ENCODE data around the gene NECAB3.

DNA sequence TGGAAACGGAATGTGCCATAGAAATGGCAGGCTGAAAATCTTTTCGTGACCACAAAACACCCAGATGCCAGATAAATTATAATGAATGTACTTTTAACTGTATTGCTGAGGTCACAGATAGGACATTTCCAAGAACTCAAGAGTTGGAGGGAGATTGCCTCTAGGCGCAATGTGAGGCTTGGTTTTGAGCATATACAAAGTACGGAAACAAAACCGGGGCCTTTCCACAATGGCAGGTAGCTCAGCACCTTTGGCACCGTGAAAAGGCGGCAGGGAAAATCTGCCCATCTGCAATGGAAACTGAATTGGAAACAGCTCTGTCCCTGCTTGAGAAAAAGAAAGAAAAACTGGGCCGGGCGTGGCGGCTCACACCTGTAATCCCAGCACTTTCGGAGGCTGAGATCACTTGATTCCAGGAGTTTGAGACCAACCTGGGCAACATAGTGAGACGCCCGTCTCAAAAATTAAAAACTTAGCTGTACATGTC is 22.6 kb downstream of the NECAB3 start:
- TF ChIP-seq, protein P1, sequence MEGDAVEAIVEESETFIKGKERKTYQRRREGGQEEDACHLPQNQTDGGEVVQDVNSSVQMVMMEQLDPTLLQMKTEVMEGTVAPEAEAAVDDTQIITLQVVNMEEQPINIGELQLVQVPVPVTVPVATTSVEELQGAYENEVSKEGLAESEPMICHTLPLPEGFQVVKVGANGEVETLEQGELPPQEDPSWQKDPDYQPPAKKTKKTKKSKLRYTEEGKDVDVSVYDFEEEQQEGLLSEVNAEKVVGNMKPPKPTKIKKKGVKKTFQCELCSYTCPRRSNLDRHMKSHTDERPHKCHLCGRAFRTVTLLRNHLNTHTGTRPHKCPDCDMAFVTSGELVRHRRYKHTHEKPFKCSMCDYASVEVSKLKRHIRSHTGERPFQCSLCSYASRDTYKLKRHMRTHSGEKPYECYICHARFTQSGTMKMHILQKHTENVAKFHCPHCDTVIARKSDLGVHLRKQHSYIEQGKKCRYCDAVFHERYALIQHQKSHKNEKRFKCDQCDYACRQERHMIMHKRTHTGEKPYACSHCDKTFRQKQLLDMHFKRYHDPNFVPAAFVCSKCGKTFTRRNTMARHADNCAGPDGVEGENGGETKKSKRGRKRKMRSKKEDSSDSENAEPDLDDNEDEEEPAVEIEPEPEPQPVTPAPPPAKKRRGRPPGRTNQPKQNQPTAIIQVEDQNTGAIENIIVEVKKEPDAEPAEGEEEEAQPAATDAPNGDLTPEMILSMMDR (IDR thresholded peaks at IDR 0.05; ENCODE audit: low read depth, low read length, missing input control) = no peak
- TF ChIP-seq, protein P2, sequence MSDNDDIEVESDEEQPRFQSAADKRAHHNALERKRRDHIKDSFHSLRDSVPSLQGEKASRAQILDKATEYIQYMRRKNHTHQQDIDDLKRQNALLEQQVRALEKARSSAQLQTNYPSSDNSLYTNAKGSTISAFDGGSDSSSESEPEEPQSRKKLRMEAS (IDR thresholded peaks at IDR 0.05) = no peak
- TF ChIP-seq JUND (IDR thresholded peaks at IDR 0.05) (no peak), YY1 (IDR thresholded peaks at IDR 0.05) (no peak), RAD21 (IDR thresholded peaks at IDR 0.05) (no peak), EGR1 (IDR thresholded peaks at IDR 0.05; ENCODE audit: low read depth in 2 of 2) (no peak), SP1 (IDR thresholded peaks at IDR 0.05) (no peak), GABPA (IDR thresholded peaks at IDR 0.05 in 1 of 2, conservative IDR thresholded peaks at IDR 0.05 in 1 of 2) (no peak), NR2F2 (IDR thresholded peaks at IDR 0.05) (no peak), TAF1 (conservative IDR thresholded peaks at IDR 0.05) (no peak)
- TF ChIP-seq, protein P3, sequence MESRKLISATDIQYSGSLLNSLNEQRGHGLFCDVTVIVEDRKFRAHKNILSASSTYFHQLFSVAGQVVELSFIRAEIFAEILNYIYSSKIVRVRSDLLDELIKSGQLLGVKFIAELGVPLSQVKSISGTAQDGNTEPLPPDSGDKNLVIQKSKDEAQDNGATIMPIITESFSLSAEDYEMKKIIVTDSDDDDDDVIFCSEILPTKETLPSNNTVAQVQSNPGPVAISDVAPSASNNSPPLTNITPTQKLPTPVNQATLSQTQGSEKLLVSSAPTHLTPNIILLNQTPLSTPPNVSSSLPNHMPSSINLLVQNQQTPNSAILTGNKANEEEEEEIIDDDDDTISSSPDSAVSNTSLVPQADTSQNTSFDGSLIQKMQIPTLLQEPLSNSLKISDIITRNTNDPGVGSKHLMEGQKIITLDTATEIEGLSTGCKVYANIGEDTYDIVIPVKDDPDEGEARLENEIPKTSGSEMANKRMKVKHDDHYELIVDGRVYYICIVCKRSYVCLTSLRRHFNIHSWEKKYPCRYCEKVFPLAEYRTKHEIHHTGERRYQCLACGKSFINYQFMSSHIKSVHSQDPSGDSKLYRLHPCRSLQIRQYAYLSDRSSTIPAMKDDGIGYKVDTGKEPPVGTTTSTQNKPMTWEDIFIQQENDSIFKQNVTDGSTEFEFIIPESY (IDR thresholded peaks at IDR 0.05) = no peak
- TF ChIP-seq, protein P4, sequence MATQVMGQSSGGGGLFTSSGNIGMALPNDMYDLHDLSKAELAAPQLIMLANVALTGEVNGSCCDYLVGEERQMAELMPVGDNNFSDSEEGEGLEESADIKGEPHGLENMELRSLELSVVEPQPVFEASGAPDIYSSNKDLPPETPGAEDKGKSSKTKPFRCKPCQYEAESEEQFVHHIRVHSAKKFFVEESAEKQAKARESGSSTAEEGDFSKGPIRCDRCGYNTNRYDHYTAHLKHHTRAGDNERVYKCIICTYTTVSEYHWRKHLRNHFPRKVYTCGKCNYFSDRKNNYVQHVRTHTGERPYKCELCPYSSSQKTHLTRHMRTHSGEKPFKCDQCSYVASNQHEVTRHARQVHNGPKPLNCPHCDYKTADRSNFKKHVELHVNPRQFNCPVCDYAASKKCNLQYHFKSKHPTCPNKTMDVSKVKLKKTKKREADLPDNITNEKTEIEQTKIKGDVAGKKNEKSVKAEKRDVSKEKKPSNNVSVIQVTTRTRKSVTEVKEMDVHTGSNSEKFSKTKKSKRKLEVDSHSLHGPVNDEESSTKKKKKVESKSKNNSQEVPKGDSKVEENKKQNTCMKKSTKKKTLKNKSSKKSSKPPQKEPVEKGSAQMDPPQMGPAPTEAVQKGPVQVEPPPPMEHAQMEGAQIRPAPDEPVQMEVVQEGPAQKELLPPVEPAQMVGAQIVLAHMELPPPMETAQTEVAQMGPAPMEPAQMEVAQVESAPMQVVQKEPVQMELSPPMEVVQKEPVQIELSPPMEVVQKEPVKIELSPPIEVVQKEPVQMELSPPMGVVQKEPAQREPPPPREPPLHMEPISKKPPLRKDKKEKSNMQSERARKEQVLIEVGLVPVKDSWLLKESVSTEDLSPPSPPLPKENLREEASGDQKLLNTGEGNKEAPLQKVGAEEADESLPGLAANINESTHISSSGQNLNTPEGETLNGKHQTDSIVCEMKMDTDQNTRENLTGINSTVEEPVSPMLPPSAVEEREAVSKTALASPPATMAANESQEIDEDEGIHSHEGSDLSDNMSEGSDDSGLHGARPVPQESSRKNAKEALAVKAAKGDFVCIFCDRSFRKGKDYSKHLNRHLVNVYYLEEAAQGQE (IDR thresholded peaks at IDR 0.05) = no peak
- TF ChIP-seq, protein P5, sequence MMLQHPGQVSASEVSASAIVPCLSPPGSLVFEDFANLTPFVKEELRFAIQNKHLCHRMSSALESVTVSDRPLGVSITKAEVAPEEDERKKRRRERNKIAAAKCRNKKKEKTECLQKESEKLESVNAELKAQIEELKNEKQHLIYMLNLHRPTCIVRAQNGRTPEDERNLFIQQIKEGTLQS (IDR thresholded peaks at IDR 0.05) = no peak
